Cerebellar cortex (tissue), 1 donor: ENCODE results near the gene SEC11A.
A peak's percentile ranks its signal among the peaks of the same experiment; 100 is the strongest.
"Not testable (repeated sequence)": the region's sequence is repeated elsewhere in the genome, so short reads cannot be mapped to it uniquely, and the experiment has no call there.

ENCODE experiments used
- DNase-seq: peaks from one replicate; pipeline ENCODE4 v3.0.0-alpha.2; 2015; ENCODE audit warnings: low spot score

SEC11A gene

DNA sequence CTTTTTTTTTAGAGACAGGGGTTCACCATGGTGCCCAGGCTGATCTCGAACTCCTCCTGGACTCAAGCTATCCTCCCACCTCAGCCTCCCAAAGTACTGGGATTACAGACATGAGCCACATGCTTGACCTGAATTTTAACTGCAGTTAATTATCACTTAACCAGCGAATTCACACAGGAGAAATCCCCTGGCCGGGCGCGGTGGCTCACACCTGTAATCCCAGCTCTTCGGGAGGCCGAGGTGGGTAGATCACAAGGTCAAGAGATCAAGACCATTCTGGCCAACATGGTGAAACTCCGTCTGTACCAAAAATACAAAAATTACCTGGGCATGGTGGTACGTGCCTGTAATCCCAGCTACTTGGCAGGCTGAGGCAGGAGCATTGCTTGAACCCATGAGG, 74.1 kb downstream of the SEC11A start:
- not testable (repeated sequence) for DNase-seq

DNA sequence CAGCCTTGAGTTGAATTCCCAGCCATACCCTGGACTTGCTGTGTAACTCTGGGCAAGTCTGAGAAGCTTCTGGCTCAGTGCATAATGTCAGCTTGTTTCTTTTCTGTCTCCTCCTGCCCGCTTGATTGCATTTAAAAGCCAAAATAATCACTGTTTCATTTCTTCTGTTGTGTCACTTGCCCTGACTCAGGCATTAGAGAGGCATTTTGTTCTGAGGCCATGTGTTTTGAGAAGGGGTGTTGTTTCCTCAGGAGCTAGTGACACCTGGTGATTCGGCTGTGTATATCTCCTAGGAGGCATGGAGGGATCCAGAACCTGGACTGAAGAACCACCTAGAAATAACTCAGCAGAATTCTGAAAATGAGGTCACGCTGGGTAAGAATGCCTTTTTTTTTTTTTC, 77.8 kb downstream of the SEC11A start:
- peak; percentile 54 for DNase-seq

DNA sequence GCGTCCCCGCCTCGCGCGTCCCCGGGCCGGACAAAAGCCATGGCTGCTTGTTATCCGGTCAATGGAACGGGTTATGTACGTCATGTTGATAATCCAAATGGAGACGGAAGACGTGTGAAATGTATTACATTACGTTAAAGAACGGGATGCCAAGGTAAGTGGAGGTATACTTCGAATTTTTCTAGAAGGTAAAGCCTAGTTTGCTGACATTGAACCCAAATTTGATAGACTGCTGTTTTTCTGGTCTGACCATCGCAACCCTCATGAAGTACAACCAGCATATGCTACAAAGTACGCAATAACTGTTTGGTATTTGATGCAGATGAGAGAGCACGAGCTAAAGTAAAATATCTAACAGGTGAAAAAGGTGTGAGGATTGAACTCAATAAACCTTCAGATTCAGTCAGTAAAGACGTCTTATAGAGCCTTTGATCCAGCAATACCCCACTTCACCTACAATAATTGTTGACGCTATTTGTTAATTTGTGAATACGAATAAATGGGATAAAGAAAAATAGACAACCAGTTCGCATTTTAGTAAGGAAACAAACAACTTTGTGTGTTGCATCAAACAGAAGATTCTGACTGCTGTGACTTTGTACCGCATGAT, 81.6 kb downstream of the SEC11A start:
- DNase-seq: peak; percentile 61

DNA sequence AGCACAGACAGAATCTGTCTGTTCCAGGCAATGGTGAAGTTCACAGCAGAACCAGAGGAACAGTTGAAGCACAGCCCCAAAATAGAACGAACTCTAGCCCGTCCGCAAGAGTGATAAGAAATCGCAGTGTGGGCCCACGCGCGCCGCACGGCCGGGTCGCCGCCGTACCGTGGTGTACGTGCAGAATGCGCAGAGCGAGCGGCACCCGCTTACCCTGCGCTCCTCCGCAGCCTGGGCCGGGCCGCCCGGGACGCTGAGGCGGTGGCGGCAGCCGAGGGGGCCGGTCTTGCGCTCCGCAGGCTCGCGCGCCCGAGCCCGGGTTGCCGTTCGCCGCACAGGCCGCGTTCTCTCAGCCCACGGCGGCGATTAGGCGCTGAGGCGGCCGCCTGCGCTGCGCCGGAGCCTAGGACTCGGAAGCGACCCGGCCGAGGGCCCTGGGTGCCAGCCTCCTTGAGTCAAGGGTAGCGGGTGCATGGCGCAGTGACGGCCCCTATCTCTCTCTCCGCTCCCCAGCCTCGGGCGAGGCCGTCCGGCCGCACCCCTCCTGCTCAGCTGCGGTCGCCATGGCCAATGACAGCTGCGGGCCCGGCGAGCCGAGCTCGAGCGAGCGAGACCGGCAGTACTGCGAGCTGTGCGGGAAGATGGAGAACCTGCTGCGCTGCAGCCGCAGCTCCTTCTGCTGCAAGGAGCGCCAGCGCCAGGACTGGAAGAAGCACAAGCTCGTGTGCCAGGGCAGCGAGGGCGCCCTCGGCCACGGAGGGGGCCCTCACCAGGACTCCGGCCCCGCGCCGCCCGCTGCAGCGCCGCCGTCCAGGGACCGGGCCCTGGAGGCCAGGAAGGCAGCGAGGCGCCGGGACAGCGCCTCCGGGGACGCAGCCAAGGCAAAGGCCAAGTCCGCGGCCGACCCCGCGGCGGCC, 82.4 kb downstream of the SEC11A start:
- peak; percentile 60 for DNase-seq

DNA sequence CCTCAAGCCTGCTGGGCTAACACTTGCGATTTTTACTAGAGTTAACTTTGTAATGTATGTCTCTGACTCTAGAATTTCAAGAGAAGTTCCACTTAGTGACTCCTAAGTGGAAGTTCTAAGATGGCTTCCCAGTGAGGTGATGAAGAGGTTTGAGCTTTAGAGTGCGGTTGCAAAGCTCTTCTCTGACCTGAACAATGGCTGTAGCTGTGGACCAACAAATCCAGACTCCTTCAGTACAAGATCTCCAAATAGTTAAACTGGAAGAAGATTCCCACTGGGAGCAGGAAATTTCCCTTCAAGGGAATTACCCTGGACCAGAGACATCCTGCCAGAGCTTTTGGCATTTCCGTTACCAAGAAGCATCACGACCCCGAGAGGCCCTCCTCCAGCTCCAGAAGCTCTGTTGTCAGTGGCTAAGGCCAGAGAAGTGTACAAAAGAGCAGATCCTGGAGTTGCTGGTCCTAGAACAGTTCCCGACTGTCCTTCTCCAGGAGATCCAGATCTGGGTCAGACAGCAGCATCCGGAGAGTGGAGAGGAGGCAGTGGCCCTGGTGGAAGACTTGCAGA, 84.2 kb downstream of the SEC11A start:
- no peak for DNase-seq

DNA sequence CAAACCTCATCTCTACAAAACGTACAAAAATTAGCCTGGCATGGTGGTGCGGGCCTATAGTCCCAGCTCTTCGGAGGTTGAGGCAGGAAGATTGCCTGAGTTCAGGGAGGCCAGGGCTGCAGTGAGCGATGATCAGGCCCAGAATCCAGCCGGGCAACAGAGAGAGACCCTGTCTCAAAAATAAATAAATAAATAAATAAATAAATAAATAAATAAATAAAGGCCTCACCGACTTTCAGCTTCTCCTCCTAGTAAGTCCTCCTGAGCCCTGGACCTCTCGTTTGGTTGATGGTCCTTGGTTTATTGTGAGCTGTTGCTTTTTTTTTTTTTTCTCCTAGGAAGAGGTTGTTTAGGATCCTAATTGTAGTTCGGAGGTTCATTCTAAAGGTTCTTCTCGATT, 86.9 kb downstream of the SEC11A start:
- DNase-seq: no peak

DNA sequence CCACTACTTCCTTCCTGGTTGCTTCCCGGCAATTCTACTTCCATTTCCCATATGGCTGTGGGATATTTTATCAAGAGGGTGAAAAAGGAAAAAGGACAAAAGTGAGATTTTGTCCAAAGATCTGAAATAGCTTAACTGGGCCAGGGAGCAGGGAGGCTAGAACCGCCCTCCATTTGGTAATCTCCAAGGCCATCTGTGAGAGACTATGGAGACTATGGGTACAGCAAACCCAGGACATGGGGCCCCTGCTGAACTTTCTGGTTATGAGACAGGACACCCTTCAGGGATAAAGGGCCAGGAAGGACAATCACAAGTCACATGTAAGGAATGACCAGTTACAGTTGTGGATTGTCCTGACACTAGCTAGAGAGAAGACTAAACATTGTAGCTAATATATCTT, 90.8 kb downstream of the SEC11A start:
- no peak for DNase-seq

DNA sequence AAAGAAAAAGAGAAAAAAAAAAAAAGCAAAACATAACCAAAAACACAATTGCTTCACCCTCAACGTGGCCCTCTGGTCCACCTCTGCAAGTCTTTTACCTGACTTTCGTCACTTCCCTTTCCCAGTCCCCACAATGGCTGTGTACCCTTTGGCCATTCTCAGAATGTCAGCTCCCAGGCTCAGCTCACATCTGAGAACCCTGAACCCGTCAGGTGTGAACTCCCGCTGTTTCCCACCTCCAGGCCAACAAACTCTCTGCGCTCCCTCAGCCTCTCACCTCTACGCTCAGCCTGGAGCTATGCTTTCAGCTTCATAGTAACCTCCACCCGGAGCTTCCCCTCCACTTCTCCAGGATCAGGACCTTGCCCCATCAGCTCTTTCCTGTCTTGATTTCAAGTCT, 91.6 kb downstream of the SEC11A start:
- no peak for DNase-seq

DNA sequence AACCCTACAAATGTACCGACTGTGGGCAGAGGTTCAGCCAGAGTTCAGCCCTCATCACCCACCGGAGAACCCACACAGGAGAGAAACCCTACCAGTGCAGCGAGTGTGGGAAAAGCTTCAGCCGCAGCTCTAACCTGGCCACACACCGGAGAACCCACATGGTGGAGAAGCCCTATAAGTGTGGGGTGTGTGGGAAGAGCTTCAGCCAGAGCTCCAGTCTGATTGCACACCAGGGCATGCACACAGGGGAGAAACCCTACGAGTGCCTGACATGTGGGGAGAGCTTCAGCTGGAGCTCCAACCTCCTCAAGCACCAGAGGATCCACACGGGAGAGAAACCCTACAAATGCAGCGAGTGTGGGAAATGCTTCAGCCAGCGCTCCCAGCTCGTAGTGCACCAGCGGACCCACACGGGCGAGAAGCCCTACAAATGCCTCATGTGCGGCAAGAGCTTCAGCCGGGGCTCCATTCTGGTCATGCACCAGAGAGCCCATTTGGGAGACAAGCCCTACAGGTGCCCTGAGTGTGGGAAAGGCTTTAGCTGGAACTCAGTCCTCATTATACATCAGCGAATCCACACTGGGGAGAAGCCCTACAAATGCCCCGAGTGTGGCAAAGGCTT, 94.5 kb downstream of the SEC11A start:
- DNase-seq: no peak

DNA sequence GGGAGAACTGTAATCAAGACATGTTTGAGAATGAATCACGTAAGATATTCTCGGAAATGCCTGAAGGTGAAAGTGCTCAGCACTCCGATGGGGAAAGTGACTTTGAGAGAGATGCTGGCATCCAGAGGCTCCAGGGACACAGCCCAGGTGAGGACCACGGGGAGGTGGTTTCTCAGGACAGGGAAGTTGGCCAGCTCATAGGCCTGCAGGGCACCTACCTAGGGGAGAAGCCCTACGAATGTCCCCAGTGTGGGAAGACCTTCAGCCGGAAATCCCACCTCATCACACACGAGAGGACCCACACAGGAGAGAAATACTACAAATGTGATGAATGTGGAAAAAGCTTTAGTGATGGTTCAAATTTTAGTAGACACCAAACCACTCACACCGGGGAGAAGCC, 95.3 kb downstream of the SEC11A start:
- no peak for DNase-seq
